Calu3 (cell line): ENCODE results near the gene B4GALT5. TPM values are rescaled to one million over a fixed set of nuclear protein-coding genes. Genes with fewer than 3 reads are reported as not detected.

Source experiments
- BruUV-seq: library from RNA; stranded (reverse); fragments of 400-500 nt; replicated peaks from 2 replicates; lab custom pipeline; 2021; lab: Mats Ljungman, UMichigan
- CTCF ChIA-PET: fragments of 300-600 bp; sonication (Branson Sonifier 250); formaldehyde crosslinking; loops from one replicate; lab custom pipeline; 2022; ENCODE audit warnings: antibody characterized with exemption; lab: Charles Lee
- DNase-seq: peaks from one replicate; pipeline ENCODE4 v3.0.0; 2022
- H3K27ac Mint-ChIP-seq: one replicate; pipeline ENCODE4 v1.8.0; 2022; ENCODE audit warnings: mixed read lengths; ENCODE audit not compliant: unreplicated experiment
- H3K27me3 Mint-ChIP-seq: one replicate; pipeline ENCODE4 v1.8.0; 2022; ENCODE audit warnings: mixed read lengths; ENCODE audit not compliant: unreplicated experiment
- H3K36me3 Mint-ChIP-seq: one replicate; pipeline ENCODE4 v1.8.0; 2022; ENCODE audit warnings: mild to moderate bottlenecking, moderate library complexity, mixed read lengths; ENCODE audit not compliant: insufficient read depth, unreplicated experiment
- H3K4me1 Mint-ChIP-seq: one replicate; pipeline ENCODE4 v1.8.0; 2022; ENCODE audit warnings: mild to moderate bottlenecking, low read depth, mixed read lengths; ENCODE audit not compliant: unreplicated experiment
- H3K4me3 Mint-ChIP-seq: one replicate; pipeline ENCODE4 v1.8.0; 2022; ENCODE audit warnings: mild to moderate bottlenecking, low read depth, moderate library complexity, mixed read lengths; ENCODE audit not compliant: unreplicated experiment
- H3K9me3 Mint-ChIP-seq: one replicate; pipeline ENCODE4 v1.8.0; 2022; ENCODE audit warnings: low read depth, mixed read lengths; ENCODE audit not compliant: unreplicated experiment
- intact Hi-C: fragments of 100-400 bp; cut with micrococcal nuclease; formaldehyde crosslinking; loops from one replicate; pipeline ENCODE4 v1.10.0; 2022; ENCODE audit not compliant: unreplicated experiment
- total RNA-seq: library from RNA; stranded (reverse); gene quantifications from 2 replicates; pipeline ENCODE4 v1.2.3, GENCODE V29; 2022
- TF ChIP-seq, protein P1 (sequence below): fragments of 200-600 bp; IDR thresholded peaks from one replicate; pipeline ENCODE4 v1.8.0; 2022; ENCODE audit warnings: antibody characterized with exemption; ENCODE audit not compliant: unreplicated experiment

Gene B4GALT5
- total RNA-seq, 1 experiment from 2014 or later, result 117 TPM

DNA sequence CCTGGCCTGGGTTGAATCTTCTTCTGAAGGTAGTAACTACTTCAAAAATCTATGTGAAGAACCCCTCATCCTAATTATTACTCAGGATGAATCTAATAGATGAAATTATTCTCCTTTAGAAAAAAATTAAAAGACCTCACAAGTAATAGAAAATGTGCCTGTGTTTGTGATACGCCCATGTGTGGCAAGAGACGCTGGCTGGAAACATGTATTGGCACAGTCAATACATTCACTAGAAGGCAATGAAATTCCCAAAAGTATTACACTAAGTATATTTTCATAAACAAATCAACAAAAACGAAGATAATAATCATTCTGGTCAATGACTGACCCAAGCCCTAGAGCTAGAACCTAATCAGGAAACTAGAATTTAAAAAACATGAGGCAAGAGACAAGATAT lies 64.0 kb downstream of the B4GALT5 start:
- no peak overlapping the region for H3K27ac Mint-ChIP-seq

DNA sequence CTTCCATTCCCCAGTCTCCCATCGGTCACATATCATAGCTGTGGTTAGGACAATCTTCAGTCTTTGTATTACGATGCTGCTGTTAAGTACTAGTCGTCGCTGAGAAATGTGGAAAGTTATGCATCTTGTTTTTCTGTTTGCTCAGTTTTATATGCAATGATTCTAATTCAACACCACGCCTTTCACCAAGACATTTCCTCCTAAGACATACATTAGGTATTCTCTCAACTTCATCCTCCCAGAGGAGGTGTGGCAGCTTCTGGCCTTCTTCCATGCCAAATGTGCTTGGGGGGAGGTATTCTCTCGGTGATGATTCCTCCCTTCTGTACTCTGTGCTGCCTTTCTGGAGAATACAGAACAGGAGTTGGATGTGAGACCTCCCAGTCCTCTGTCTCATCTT lies 66.1 kb downstream of the B4GALT5 start:
- no peaks in the 10 kb centered on the region for H3K27me3 Mint-ChIP-seq
- DNase-seq, result no peak
- H3K27ac Mint-ChIP-seq, result no peak overlapping the region
- H3K4me3 Mint-ChIP-seq, result no peak overlapping the region
- TF ChIP-seq, protein P1, sequence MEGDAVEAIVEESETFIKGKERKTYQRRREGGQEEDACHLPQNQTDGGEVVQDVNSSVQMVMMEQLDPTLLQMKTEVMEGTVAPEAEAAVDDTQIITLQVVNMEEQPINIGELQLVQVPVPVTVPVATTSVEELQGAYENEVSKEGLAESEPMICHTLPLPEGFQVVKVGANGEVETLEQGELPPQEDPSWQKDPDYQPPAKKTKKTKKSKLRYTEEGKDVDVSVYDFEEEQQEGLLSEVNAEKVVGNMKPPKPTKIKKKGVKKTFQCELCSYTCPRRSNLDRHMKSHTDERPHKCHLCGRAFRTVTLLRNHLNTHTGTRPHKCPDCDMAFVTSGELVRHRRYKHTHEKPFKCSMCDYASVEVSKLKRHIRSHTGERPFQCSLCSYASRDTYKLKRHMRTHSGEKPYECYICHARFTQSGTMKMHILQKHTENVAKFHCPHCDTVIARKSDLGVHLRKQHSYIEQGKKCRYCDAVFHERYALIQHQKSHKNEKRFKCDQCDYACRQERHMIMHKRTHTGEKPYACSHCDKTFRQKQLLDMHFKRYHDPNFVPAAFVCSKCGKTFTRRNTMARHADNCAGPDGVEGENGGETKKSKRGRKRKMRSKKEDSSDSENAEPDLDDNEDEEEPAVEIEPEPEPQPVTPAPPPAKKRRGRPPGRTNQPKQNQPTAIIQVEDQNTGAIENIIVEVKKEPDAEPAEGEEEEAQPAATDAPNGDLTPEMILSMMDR, result no peak
- CTCF ChIA-PET, result interaction anchor here (1.4 to 1.5 kb wide), 2 partner anchors 28 to 31 kb away, joined by 3 to 4 read pairs; no protein-coding TSS in a partner anchor
- H3K9me3 Mint-ChIP-seq, result no peaks in the 10 kb centered on the region
- no TSS peak for BruUV-seq
- intact Hi-C loops, result no loop called here
- H3K36me3 Mint-ChIP-seq, result peaks cover 39% of the 10 kb centered on the region
- H3K4me1 Mint-ChIP-seq, result peaks cover 10% of the 10 kb centered on the region

More for the DNA sequence above, 64.0 kb downstream of the B4GALT5 start:
- TF ChIP-seq, protein P1, result no peak
- DNase-seq, result no peak
- Mint-ChIP-seq H3K4me1 (peaks cover 9% of the 10 kb centered on the region), H3K4me3 (no peak overlapping the region), H3K27me3 (no peaks in the 10 kb centered on the region), H3K36me3 (peaks cover 50% of the 10 kb centered on the region), H3K9me3 (no peaks in the 10 kb centered on the region)
- intact Hi-C loops, result no loop called here
- BruUV-seq, result no TSS peak
- CTCF ChIA-PET, result interaction anchor here (0.6 to 0.7 kb wide), 3 partner anchors 25 to 780 kb away, joined by 3 to 4 read pairs (median 3); no protein-coding TSS in a partner anchor

DNA sequence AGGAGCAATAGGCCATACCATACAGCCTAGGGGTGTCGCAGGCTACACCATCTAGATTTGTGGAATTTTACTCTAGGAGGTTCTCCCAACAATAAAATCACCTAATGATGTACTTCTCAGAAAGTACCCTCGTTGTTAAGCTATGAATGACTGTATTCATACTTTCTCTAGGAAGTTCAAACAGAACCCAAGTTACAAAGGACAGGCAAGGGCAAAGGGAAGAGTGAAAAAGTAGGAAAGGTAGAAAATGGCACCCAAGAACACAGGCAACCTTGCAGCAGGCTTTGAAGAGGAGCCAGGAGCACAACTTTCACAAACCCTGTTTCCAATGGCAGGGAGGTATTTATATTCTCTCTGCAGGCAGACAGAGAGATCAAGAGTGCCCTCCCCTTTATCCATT lies 67.2 kb downstream of the B4GALT5 start:
- no TSS peak for BruUV-seq
- H3K27me3 Mint-ChIP-seq, result no peaks in the 10 kb centered on the region
- TF ChIP-seq, protein P1, result no peak
- DNase-seq, result no peak
- H3K27ac Mint-ChIP-seq, result no peak overlapping the region
- CTCF ChIA-PET, result no interaction called here
- H3K9me3 Mint-ChIP-seq, result no peaks in the 10 kb centered on the region
- no peak overlapping the region for H3K4me3 Mint-ChIP-seq
- peaks cover 48% of the 10 kb centered on the region for H3K36me3 Mint-ChIP-seq
- intact Hi-C loops, result no loop called here
- H3K4me1 Mint-ChIP-seq, result peaks cover 21% of the 10 kb centered on the region

DNA sequence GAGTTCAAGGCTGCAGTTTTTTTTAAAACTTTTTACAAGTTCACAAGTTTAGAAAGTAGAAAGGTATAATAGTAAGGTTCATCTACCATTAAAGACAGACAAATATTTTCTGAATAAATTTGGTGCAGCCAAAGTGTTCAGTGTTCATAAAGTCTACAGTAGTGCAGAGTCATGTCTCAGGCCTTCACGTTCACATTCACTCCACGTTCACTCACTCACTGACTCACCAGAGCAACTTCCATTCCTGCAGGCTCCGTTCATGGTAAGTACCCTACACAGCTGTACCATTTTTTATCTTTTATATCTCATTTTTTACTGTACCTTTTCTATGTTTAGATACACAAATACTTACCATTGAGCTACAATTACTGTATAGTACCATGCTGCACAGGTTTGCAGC lies 67.6 kb downstream of the B4GALT5 start:
- CTCF ChIA-PET, result no interaction called here
- no peak for DNase-seq
- BruUV-seq, result no TSS peak
- Mint-ChIP-seq H3K36me3 (peaks cover 48% of the 10 kb centered on the region), H3K4me3 (no peak overlapping the region), H3K4me1 (peaks cover 25% of the 10 kb centered on the region), H3K27ac (no peak overlapping the region), H3K27me3 (no peaks in the 10 kb centered on the region), H3K9me3 (no peaks in the 10 kb centered on the region)
- intact Hi-C loops, result no loop called here
- TF ChIP-seq, protein P1, result no peak
